ENCODE results near the gene GGNBP2. TPM values are rescaled to one million over a fixed set of nuclear protein-coding genes. Genes with fewer than 3 reads are reported as not detected.
A peak's percentile ranks its signal among the peaks of the same experiment; 100 is the strongest.

GGNBP2 gene
- total and polyA plus RNA-seq, 2 experiments from 2014 or later = 40.1 to 51.5 TPM

DNA sequence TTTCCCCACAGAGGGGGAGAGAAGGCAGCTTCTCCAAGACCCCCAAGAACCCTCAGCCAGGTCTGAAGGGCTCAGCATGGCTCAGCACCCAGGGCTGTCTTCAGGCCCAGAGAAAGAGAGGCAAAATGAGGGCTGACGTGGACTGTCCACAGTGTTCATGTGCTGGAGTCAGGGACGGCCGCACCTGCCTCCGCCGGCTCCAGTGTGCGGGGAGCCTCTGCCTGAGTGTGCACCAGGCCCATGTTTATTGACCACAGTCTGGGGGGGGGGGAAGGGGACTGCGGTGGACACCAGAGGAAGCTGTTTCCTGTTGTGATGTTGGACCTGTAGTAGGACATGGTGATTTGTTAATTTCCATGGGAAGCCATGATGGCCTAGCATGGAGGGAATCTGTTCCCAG, 63.6 kb downstream of the GGNBP2 start:
- TF ChIP-seq EZH2phosphoT487 (IDR thresholded peaks at IDR 0.05; ENCODE audit: insufficient read depth, low read depth) = no peak
- TF ChIP-seq EZH2 (IDR thresholded peaks at IDR 0.05; ENCODE audit: insufficient read depth, poor library complexity, severe bottlenecking) = no peak
- Histone ChIP-seq H3K4me1 (ENCODE audit: insufficient read depth) (peaks cover 9% of the 10 kb centered on the region; the same call in 1 of the 2 replicates), H3K9me2 (ENCODE audit: insufficient read depth) (no peaks in the 10 kb centered on the region), H2AFZ (no peak overlapping the region), H3K9me3 (ENCODE audit: low read depth) (no peaks in the 10 kb centered on the region), H3K4me2 (ENCODE audit: unreplicated experiment) (no peak overlapping the region), H3K27ac (no peak overlapping the region), H3K9ac (no peak overlapping the region), H3K4me3 (no peak overlapping the region), H3K79me2 (ENCODE audit: insufficient read depth) (peaks cover 32% of the 10 kb centered on the region), H3K36me3 (ENCODE audit: low read depth) (no peaks in the 10 kb centered on the region), H3F3A (ENCODE audit: insufficient read depth) (no peaks in the 10 kb centered on the region), H4K20me1 (ENCODE audit: insufficient read depth) (no peaks in the 10 kb centered on the region), H3K27me3 (replicated peaks; ENCODE audit: insufficient read depth) (no peaks in the 10 kb centered on the region)
- no peak for DNase-seq
- whole genome bisulfite sequencing, 2 experiments (ENCODE audit: low coverage in 1 of 2, low lambda C conversion rate in 2 of 2, missing lambda C conversion rate in 2 of 2) = 96% methylated on average over 7 of the region's 7 CpGs
- in situ Hi-C loops (cut with MboI) = no loop called here

DNA sequence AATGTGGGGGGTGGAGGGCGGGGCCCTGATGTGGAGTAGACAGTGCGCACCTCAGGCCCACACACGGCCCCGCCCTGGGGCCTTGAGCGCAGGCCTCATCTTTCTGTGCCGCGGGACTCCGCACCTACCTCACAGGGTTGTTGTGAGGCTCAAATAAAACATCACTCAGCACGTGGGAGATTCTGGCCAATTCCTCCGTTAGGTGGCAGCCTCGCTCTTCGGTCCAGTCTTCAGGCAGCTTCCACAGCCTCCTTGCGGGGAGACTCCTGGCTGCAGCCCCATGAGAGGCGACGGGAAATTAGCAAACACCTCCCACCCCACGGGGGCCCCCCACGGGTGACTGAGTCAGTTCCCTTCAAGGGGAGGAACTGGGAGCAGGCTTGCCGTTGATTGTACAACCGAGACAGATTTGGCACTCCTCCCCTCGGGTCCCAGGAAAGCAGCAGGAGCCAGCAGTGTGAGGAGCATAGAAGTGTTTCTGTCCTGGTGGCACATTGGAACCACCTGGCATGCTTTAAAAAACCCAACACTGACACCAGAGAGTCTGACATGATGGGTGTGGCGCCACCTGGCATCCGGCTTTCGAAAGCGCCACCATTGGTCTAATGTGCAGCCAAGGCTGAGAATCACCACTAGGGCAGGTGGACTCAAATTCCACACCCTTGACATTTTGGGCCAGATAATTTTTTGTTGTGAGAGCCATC, 64.2 kb downstream of the GGNBP2 start:
- Histone ChIP-seq H3K9me2 (ENCODE audit: insufficient read depth) (no peaks in the 10 kb centered on the region), H3K27me3 (replicated peaks; ENCODE audit: insufficient read depth) (no peaks in the 10 kb centered on the region), H3K9me3 (ENCODE audit: low read depth) (no peaks in the 10 kb centered on the region), H4K20me1 (ENCODE audit: insufficient read depth) (no peaks in the 10 kb centered on the region), H3K27ac (no peak overlapping the region), H2AFZ (peak overlapping the region; percentile 10; the same call in 1 of the 2 replicates), H3F3A (ENCODE audit: insufficient read depth) (no peaks in the 10 kb centered on the region), H3K79me2 (ENCODE audit: insufficient read depth) (peaks cover 25% of the 10 kb centered on the region), H3K9ac (no peak overlapping the region), H3K4me1 (ENCODE audit: insufficient read depth) (peaks cover 5% of the 10 kb centered on the region; the same call in 1 of the 2 replicates), H3K4me3 (no peak overlapping the region), H3K36me3 (ENCODE audit: low read depth) (no peaks in the 10 kb centered on the region), H3K4me2 (ENCODE audit: unreplicated experiment) (no peak overlapping the region)
- in situ Hi-C loops (cut with MboI) = no loop called here
- DNase-seq = peak; percentile 49
- WGBS, 2 experiments (ENCODE audit: low coverage in 1 of 2, low lambda C conversion rate in 2 of 2, missing lambda C conversion rate in 2 of 2) = 53 to 58% methylated on average over 24 of the region's 24 CpGs
- TF ChIP-seq EZH2phosphoT487 (IDR thresholded peaks at IDR 0.05; ENCODE audit: insufficient read depth, low read depth) = no peak
- TF ChIP-seq EZH2 (IDR thresholded peaks at IDR 0.05; ENCODE audit: insufficient read depth, poor library complexity, severe bottlenecking) = no peak

DNA sequence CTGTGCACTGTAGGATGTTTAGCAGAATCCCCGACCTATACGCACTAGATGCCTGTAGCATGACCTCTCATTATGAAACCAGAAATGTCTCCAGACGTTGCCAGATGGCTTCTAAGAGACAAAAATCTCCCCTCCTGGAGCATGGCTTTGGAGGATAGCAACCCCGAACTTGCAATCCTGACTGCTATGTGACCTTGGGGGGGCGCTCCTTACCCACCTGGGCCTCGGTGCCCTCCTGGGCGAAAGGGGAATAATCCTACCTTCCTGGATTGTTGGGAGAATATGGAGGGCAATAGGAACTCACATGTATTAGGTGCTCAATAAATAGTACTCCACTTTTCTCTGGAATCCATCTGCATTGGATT, 64.8 kb downstream of the GGNBP2 start:
- in situ Hi-C loops (cut with MboI) = no loop called here
- Histone ChIP-seq H3K79me2 (ENCODE audit: insufficient read depth) (peaks cover 20% of the 10 kb centered on the region), H3K36me3 (ENCODE audit: low read depth) (no peaks in the 10 kb centered on the region), H2AFZ (no peak overlapping the region), H4K20me1 (ENCODE audit: insufficient read depth) (no peaks in the 10 kb centered on the region), H3K27ac (no peak overlapping the region), H3K9me3 (ENCODE audit: low read depth) (no peaks in the 10 kb centered on the region), H3F3A (ENCODE audit: insufficient read depth) (no peaks in the 10 kb centered on the region), H3K9me2 (ENCODE audit: insufficient read depth) (no peaks in the 10 kb centered on the region), H3K4me1 (ENCODE audit: insufficient read depth) (peaks cover 5% of the 10 kb centered on the region; the same call in 1 of the 2 replicates), H3K4me3 (no peak overlapping the region), H3K27me3 (replicated peaks; ENCODE audit: insufficient read depth) (no peaks in the 10 kb centered on the region), H3K4me2 (ENCODE audit: unreplicated experiment) (no peak overlapping the region), H3K9ac (no peak overlapping the region)
- TF ChIP-seq EZH2 (IDR thresholded peaks at IDR 0.05; ENCODE audit: insufficient read depth, poor library complexity, severe bottlenecking) = no peak
- TF ChIP-seq EZH2phosphoT487 (IDR thresholded peaks at IDR 0.05; ENCODE audit: insufficient read depth, low read depth) = no peak
- no peak for DNase-seq
- WGBS, 2 experiments (ENCODE audit: low coverage in 1 of 2, low lambda C conversion rate in 2 of 2, missing lambda C conversion rate in 2 of 2) = 74 to 76% methylated on average over 7 of the region's 7 CpGs

DNA sequence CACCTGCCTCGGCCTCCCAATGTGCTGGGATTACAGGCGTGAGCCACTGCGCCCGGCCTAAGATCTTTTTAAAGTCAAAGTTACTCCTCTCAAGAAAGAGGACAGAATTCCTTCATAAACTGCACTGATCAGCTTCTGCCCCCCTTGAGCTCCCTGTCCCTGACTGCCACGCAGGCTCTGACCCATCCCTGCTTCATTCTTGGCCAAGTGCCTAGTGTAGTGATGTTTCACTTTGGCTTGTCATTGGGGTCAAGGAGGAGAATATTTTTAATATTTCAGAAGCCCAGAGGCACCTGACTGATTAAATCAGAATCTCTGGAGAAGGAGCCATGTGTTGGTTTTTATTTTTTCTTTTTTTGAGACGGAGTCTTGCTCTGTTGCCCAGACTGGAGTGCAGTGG, 65.8 kb downstream of the GGNBP2 start:
- peaks cover 10% of the 10 kb centered on the region for H3K79me2 ChIP-seq (ENCODE audit: insufficient read depth)
- no peak overlapping the region for H3K27ac ChIP-seq
- no peaks in the 10 kb centered on the region for H3K9me3 ChIP-seq (ENCODE audit: low read depth)
- H3K4me2 ChIP-seq (ENCODE audit: unreplicated experiment) = no peak overlapping the region
- no peak overlapping the region for H3K4me3 ChIP-seq
- in situ Hi-C loops (cut with MboI) = no loop called here
- H3K9me2 ChIP-seq (ENCODE audit: insufficient read depth) = no peaks in the 10 kb centered on the region
- H4K20me1 ChIP-seq (ENCODE audit: insufficient read depth) = no peaks in the 10 kb centered on the region
- no peaks in the 10 kb centered on the region for H3K27me3 ChIP-seq (replicated peaks; ENCODE audit: insufficient read depth)
- DNase-seq = peak; percentile 51
- peak overlapping the region; percentile 33 for H3K9ac ChIP-seq
- H2AFZ ChIP-seq = no peak overlapping the region
- no peaks in the 10 kb centered on the region for H3K36me3 ChIP-seq (ENCODE audit: low read depth)
- 68 to 79% methylated on average over 6 of the region's 6 CpGs for WGBS, 2 experiments (ENCODE audit: low coverage in 1 of 2, low lambda C conversion rate in 2 of 2, missing lambda C conversion rate in 2 of 2)
- H3K4me1 ChIP-seq (ENCODE audit: insufficient read depth) = peaks cover 5% of the 10 kb centered on the region; the same call in 1 of the 2 replicates
- no peaks in the 10 kb centered on the region for H3F3A ChIP-seq (ENCODE audit: insufficient read depth)
- TF ChIP-seq EZH2 (IDR thresholded peaks at IDR 0.05; ENCODE audit: insufficient read depth, poor library complexity, severe bottlenecking) (no peak), EZH2phosphoT487 (IDR thresholded peaks at IDR 0.05; ENCODE audit: insufficient read depth, low read depth) (no peak)
